IPS DF 19.7 (cell line): ENCODE results near the gene ART1.

Experiments
- DNase-seq: peaks from one replicate; pipeline ENCODE4 v3.0.0-alpha.2; 2013; ENCODE audit warnings: low read depth, low spot score

The ART1 gene

DNA sequence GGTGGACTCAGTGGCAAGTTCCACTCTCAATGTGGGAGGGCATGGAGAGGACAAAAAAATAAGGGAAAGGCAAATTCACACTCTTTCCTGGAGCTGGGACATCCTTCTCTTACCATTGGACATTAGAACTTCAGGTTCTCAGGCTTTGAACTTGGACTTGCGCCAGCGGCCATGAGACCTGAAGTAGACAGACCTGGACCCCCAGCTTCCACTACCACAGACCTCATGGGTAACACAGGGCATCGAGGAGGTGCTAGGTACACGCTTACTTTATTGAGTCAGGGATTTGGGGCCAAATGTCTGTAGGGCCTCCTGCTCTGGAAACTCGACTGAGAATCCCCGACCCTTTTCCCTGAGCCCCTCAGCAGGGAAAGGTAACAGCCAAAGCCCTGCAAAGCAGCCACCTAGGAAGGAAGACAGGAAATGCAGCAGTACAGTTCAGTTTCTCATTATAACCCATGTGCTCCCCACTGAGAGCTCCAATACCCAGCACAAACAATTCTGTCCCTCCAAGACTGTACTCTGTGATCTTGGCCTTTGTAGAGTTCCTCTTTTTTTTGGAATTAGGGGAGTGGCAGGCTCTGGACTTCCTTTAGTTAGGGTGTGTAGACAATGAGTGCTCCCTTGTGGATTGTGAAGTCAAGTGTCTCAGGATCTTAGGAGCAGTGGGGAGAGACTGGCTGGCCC, 20.6 kb downstream of the ART1 start:
- no peak for DNase-seq

DNA sequence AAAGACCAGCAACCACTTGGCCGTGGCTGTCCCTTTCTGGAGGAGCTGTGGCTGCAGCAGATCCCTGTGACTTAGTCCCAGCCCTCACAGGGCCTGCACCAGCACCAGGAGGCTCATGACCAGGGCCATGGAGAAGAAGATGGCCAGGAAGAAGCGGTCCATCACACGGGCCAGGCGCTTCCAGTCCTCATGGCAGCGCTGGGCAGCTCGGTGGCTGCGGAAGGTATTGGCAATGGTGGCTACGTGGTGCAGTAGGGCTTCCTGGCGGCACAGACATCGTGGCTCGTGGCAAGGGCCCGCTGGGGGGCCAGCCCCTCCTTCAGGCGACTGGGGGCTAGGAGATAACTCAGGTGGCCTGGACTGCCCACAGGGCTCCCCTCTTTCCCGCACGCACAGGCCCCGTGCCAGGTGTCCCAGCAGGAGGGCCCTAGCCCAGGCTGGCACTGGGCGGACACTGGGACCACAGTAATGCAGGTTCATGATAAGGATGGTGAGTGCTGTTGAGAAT, 21.1 kb downstream of the ART1 start:
- no peak for DNase-seq

DNA sequence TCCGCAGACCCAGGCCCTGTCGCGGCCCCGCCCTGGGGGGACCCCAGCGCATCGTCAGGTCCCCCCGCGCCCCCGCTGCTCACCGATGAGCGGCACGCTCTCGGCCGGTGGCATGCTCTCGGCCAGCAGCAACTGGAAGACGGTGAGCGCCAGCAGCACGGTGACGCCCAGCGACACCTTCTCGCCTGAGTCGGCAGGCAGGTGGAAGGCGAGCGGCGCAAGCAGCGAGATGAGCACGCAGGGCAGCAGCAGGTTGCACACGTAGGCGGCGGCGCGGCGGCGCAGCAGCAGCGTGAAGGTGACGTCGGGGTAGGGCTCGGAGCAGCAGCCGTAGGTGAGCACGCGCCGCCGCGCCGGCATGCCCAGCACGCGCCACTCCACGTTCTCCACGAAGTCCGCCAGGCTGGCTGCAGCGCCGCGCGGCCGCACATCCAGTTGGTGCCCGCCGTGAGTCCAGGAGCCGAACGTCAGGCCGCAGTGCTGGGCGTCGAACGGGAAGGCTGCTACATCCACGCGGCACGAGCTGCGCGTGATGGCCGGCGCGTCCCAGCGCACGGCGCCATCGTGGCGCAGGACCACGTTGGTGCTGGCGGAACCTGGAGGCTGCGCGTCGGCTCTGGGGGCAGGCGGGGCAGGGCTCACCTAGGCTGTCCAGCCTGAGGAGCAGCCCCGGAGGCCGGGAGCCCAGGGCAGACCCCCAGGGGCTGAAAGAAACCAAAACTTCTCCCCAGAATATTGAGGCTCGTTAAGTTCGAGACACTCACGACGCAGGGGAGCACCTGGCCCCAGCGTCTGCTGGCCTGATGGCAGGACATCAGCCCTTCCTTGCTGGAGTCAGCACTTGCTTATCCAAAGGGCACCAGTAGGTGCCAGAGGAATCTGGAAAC, 22.5 kb downstream of the ART1 start:
- no peak for DNase-seq

DNA sequence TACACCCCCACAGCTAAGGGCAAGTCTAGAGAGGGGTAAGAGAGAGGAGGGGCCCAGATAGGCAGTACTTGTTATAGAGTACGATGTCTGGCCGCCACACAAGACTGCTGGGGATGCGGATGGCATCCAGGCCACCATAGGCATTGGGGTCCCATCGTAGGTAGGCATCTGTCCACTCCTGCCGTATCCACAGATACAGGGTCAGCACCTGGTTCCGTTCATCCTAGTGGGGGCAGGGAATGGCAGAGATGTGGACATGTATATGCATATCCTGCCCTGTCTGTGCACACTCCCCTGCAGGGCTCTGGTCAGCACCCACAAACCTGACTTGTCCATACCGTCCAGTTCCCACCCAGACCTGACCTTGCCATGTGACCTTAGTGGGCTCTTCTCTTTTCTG, 24.2 kb downstream of the ART1 start:
- DNase-seq: no peak

DNA sequence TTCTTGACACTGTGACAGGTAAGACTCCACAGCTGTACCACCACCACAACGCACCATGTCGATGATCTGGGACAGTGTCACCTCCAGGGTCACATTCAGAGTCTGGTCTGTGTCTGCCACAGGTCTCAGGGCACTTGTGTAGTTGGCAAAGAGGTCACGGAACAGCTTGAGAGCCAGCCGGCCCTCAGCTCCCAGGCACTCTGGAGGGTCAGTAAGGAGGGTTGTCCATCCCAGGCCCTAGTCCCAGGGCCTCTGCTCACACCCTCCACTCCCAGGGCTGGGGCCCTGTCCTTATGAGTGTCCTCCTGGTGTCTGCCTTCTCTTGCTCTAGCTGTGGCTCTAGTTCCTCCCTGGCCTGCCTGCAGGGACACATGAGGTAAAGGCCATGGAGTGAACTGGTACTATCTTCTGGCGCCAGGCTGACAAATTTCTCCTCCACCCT, 24.8 kb downstream of the ART1 start:
- no peak for DNase-seq

DNA sequence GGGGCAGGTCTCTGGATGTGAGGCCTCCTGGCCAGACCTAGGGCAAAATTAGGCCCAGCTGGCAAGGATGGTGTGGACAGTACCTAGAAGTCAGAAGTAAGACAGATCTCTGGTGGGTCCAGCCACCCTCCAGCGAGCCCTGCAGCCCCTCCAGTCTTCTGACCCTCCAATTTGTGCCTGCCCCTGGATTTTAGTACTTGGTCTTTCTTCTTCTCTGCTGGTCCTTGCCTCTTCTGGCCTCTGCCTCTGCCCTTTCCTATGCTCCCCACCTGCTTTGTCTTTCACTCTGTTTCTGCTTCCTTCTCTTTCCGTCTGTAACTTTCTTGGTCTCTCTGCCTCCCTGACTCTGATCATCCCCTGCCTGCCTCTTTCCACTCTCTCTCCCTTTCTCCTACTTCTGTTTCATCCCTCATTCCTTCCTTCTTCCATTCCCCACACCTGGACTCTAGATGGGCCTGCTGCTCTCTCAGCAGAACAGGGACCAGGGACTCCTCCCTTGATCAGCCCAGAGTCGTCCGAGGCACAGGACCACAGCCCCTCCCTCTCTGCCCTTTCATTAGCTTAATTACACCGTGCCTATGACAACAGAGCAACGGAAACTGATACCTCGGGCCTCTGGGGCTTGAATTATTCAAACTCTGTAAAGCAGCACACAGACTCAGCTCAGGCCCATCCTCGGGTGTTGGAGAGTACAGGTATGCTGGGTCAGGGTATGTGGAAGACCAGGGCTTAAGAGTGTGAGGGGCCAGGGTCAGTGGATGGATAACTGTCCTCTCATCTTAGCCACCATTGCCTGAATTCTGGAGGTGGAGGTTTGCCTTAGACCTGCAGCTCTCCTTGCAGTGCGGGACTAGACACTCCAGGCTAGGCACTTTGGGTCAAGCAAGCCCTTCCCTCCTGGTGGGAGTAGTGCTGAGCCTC, 26.7 kb downstream of the ART1 start, which contains the start of gene CHRNA10:
Gene CHRNA10 (minus strand): TSS at position 51 of the 921 bp plus-strand sequence. CDS start 72 bp downstream, outside the sequence.
- DNase-seq: no peak

DNA sequence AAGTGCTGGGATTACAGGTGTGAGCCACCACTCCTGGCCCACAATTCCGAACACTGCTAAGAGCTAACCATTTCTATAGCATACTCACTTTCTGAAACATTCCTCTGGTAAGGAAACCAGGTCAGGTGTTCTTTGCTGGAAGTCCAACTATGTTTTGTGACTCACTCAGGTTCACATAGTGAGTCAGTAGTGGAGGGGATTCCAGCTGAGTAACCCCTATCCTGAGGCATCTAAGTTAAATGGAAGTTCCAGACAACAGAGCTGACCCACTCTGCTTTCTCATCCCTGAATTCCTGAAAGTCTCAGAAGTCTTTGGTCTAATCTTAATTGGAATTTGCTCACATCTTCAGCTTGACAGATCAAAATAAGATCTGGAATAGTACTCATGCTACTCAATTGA, 29.3 kb downstream of the ART1 start:
- no peak for DNase-seq

DNA sequence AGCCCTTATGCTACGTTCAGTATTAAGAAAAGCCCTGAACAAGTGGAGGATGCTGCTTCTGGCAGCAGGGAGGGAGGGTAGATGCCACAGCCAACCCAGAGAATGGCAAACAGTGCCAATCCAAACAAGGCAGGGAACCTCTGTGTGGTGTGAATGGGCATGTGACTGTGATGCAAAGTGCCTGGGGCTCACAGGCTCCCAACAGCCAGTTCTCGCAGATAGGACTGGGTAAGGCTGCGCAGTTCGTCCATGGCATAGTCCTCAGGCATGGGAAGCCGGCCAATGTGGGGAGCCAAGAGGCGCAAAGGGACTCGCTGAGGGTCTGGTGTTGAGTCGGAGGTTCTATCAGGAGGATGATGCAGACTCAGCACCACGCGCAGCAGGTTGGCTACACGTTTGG, 31.0 kb downstream of the ART1 start:
- no peak for DNase-seq

DNA sequence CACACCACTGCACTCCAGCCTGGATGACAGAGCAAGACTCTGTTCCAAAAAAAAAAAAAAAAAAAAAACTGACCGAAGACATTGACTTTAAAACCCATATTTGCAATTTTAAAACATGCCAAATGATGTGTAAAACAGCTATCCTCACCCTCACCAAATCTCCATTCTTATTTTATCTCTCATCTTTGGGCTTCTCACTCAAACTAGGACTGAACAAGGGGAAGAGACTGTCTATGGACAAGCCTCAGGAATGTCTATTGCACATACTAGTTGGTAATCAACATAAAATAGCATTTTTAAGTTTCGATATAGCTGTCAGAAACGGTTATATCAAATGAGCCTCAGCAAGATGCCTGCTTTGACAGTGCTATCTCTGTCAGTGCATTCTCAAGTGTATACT, 34.1 kb downstream of the ART1 start:
- no peak for DNase-seq

DNA sequence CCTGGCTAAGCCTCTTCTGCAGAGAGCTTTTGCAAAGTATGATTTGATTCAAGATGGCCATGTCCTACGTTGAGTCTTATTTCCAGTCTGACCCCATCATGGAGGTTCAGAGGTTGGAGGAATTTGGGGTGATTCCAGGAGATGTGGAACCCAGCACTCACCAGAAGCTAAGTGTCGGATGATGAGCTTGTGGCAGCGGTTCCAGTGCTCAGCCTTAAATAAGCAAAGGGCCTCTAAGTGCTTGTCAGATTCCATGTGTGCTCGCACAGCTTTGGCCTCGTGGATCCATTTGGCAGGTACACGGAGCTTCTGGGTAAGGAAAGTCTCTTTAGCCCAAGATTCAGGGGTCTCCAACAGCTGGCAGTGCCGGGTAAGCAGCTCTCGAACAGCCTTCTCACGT, 38.1 kb downstream of the ART1 start:
- DNase-seq: no peak

DNA sequence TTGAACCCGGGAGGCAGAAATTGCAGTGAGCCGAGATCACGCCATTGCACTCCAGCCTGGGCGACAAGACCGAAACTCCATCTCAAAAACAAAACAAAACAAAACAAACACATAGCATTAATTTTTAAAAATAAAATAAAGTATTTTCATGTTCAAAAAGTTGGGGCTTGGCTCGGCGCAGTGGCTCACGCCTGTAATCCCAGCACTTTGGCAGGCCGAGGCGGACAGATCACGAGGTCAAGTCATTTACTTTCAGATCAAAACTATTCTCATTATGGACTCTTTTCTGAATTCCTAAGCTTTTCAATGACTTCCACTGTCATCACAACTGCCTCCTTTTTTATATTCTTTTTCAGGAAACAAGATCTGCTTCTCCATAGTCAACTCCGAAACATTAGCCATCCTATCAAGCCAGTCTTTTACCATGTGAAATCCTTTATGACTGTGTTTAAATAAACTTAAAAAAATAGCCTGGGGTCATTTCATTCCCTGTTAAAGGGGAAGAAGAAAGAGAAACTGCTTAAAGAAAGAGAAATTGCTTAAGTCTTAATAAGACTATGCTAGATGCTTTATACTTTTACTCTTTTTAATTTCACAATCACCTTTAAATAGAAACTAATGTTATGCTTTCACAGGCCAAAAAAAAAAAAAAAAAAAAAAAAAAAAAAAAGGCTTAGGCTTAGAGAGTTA, 39.3 kb downstream of the ART1 start:
- DNase-seq: no peak

DNA sequence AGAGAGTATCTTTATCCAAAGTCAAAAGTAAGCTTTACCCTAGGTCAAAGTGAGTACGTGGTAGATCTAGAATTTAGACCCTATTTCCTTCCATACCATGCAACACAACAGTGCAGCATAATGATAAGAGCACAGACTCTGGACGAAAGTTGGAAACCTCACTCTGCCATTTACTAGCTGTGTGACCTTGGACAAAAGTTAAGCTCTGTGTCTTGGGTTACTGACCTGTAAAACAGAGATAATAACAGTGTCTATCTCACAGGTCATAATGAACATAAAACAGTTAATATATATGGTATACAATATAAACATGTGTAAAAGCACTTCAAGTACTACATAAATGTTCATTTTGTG, 39.9 kb downstream of the ART1 start:
- no peak for DNase-seq

DNA sequence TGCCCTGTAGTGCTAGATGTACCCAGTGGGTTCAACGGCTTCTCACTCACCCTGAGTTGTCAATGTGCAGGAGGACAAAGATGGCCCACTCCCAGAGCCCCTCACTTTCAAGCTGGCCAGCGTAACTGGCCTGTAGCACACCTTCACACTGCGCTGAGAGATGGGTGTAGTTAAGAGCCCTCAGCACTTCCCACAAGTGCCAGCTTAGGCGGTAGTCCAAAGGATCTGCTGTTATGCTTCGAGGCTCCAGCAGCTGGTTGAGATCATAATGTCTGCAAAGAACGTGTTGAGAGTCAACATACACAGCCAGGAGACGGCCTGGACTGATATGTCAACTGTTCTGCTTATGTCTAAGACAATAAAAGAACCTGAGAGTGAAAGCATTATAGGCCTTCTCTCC, 41.0 kb downstream of the ART1 start:
- DNase-seq: no peak

DNA sequence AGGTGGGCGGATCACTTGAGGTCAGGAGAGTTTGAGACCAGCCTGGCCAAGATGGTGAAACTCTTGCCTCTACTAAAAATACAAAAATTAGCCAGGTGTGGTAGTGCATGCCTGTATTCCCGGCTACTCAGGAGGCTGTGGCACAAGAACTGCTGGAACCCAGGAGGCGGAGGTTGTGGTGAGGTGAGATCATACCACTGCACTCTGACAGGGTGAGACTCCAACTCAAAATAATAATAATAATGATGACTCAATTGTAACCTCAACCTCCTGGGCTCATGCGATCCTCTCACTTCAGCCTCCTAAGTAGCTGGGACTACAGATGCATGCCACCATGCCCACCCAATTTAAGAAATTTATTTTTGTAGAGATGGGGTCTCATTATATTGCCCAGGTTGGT, 41.8 kb downstream of the ART1 start:
- no peak for DNase-seq

DNA sequence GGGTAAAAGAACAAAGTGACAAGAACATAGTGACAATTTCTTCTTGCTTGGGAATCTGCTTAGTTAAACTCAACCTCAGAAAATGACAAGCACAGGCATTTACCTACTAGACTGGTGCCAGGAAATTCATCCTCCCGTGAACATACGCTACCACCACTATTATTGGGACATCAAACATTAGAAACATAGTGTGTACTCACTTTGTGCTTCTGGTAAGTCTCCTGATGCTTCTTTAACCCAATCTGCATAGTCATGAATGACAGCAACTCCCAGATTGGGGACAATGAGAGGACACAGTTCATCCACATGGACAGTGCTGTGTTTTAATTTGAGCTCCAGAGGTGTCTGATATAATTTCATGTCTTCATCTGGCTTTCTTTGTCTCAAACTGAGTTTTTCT, 55.5 kb downstream of the ART1 start:
- no peak for DNase-seq

DNA sequence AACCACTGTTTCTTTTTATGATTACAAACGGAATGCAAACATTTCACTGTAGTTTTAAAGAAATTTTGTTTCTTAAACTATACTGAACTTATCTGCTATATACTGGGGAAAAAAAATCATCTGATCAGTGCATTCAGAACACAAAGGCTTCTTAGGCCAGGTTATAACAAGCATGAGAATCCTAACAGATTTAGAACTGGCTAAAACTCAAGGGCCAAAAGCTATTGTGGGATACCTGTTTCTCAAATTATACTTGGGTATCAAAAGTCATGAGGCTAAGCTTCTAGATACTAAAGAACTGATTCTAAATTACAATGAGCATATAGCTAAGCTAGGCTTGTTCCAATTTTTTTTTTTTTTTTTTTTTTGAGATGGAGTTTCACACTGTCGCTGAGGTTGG, 56.0 kb downstream of the ART1 start:
- DNase-seq: no peak

DNA sequence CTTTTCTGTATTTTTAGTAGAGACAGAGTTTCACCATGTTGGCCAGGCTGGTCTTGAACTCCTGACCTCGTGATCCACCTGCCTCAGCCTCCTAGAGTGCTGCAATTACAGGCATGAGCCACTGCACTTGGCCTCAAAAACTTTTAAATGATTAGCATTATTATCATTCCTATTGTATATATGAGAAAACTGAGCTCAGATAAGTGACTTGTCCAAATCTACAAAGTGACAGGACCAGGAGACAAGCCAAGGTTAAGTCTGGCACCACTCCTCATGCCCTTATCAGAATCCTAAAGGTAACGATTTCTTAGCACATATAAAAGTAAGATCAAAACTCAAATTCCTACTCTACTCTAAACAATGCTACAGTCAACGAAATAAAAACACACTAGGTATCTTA, 58.5 kb downstream of the ART1 start:
- no peak for DNase-seq

DNA sequence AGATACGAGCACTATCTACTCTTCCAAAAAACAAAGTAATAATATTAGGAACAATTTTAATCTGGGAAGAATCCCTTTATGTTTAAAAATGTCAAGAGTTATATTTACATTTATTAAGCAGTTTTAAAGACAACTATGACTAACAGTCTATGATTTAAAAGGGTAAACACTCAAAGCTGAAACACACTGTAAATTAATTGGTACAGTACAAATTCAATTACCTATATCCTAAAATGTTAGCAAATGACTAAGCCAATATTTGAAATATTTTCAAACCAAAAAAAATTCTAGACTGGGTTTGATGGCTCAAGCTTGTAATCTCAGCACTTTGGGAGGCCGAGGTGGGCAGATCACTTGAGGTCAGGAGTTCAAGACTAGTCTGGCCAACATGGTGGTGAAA, 62.2 kb downstream of the ART1 start:
- no peak for DNase-seq

DNA sequence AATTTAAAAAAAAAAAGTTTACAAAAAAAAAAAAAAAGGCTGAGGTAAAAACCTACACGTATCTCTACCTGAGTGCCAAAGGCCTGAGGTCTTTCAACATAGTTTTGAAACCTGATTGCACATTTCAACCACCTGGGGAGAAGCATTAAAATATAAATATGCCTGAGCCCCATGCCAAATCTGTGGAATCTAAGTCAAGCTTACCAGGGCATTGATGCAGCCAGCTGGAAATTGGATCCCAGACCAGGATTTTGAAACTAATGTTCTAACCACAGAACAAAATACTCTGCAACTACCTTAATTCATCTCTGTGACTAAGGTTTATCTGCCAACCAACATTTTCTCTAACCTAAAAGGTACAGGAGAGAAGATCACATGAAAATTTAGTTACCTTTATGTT, 65.0 kb downstream of the ART1 start:
- no peak for DNase-seq

DNA sequence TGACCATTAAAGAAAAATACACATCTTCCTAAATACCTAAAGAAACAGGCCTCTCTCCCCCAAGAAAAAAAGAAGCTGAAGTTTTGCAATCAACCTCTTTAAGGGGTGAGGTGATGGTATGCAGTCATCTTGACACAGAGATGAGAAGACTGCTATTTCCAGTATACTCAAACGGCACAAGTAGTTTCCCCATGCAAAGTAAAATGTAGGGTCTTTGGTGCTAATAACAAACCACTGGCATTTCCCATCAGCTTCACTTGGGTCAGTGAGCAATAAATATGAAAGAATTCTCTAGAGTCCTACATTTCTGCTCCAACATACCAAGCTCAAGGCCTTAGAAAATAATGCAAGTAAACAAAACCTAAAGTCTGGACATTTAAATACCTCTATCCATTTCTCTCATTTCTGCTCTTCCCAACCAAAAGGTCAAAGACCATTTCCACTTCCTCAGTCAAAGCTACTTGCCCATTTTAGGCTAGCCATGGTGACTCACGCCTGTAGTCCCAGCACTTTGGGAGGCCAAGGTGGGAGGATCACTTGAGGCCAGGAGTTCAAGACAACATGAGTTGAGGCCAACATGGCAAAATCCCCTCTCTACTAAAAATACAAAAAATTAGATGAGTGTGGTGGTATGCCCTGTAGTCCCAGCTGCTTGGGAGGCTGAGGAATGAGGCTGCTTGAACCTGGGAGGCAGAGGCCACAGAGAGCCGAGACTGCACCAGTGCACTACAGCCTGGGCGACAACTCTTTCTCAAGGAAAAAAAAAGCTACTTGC, 65.7 kb downstream of the ART1 start:
- no peak for DNase-seq

DNA sequence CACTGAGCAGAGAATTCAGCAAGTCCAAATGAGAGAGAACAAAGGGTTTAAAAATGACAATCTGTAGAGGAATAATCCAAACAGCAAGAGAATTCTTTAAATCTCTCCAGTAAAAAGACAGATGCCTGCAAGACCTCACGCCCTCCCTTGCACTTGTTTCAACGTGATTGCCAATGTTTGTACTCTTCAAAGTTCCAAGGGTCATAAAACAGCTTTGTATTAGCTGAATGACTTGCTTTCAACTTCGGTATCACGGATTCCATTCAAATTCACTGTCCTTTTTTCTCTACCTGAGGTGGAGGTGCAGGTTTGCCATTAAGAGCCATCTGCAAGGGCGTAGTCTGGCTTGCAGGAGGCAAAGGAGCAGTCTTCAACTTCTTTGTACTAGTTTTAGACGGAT, 67.3 kb downstream of the ART1 start:
- DNase-seq: no peak
